ENCODE results near the gene GRID2.

The GRID2 gene

GRCh38 chr4:93217431-93217830 lies 913.7 kb downstream of the GRID2 start:
- H3K9ac ChIP-seq (ENCODE audit: low read length), result no peak overlapping the region
- no peaks in the 10 kb centered on the region for H3K4me1 ChIP-seq (ENCODE audit: control insufficient read depth, insufficient read depth, low read length)
- no peaks in the 10 kb centered on the region for H3K27me3 ChIP-seq (ENCODE audit: control insufficient read depth, insufficient read depth, low read length)
- H3K9me3 ChIP-seq (ENCODE audit: control insufficient read depth, insufficient read depth, low read depth, low read length), result no peaks in the 10 kb centered on the region
- H3K36me3 ChIP-seq (ENCODE audit: control insufficient read depth, insufficient read depth, low read length), result 0 out of 2 replicates have a peak, but pooled peaks cover 4% of the 10 kb centered on the region
- H3K27ac ChIP-seq (ENCODE audit: low read depth, low read length), result no peak overlapping the region
- no peak overlapping the region for H3K4me3 ChIP-seq (ENCODE audit: low read depth, low read length)

DNA sequence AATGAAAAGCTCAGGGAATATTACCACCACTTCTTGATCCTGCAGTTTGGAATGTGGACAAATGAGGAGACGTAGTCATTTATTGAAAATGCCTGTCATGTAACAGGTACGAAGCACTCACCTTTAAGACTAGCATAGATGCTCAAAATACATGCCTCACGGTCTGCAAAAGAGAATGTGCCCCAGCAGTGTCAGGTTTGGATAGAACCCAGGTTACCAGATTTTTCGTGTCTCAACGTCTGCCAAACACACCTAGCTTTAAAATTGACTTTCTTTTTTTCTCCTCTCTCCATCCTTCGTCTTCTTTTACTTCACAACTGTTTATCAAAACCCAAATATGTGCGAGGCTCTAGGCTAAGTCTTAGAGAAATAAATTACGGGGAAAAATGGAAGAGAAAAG lies 918.0 kb downstream of the GRID2 start:
- Histone ChIP-seq H3K36me3 (ENCODE audit: control insufficient read depth, insufficient read depth, low read length) (peaks cover 16% of the 10 kb centered on the region), H3K9me3 (ENCODE audit: control insufficient read depth, insufficient read depth, low read depth, low read length) (no peaks in the 10 kb centered on the region), H3K27me3 (ENCODE audit: control insufficient read depth, insufficient read depth, low read length) (no peaks in the 10 kb centered on the region), H3K27ac (ENCODE audit: low read depth, low read length) (no peak overlapping the region), H3K9ac (ENCODE audit: low read length) (no peak overlapping the region), H3K4me1 (ENCODE audit: control insufficient read depth, insufficient read depth, low read length) (peaks cover 1% of the 10 kb centered on the region; the same call in 1 of the 2 replicates), H3K4me3 (ENCODE audit: low read depth, low read length) (no peak overlapping the region)

GRCh38 chr4:93228021-93228420 lies 924.3 kb downstream of the GRID2 start:
- no peak overlapping the region for H3K4me3 ChIP-seq (ENCODE audit: low read depth, low read length)
- H3K9me3 ChIP-seq (ENCODE audit: control insufficient read depth, insufficient read depth, low read depth, low read length), result no peaks in the 10 kb centered on the region
- no peak overlapping the region for H3K27ac ChIP-seq (ENCODE audit: low read depth, low read length)
- peaks cover 2% of the 10 kb centered on the region; the same call in 1 of the 2 replicates for H3K4me1 ChIP-seq (ENCODE audit: control insufficient read depth, insufficient read depth, low read length)
- peaks cover 12% of the 10 kb centered on the region for H3K36me3 ChIP-seq (ENCODE audit: control insufficient read depth, insufficient read depth, low read length)
- no peaks in the 10 kb centered on the region for H3K27me3 ChIP-seq (ENCODE audit: control insufficient read depth, insufficient read depth, low read length)
- no peak overlapping the region for H3K9ac ChIP-seq (ENCODE audit: low read length)

- Histone ChIP-seq H3K9ac (ENCODE audit: low read length) (no peak overlapping the region), H3K27me3 (ENCODE audit: control insufficient read depth, insufficient read depth, low read length) (no peaks in the 10 kb centered on the region), H3K4me3 (ENCODE audit: low read depth, low read length) (no peak overlapping the region), H3K36me3 (ENCODE audit: control insufficient read depth, insufficient read depth, low read length) (no peaks in the 10 kb centered on the region), H3K27ac (ENCODE audit: low read depth, low read length) (no peak overlapping the region), H3K9me3 (ENCODE audit: control insufficient read depth, insufficient read depth, low read depth, low read length) (no peaks in the 10 kb centered on the region), H3K4me1 (ENCODE audit: control insufficient read depth, insufficient read depth, low read length) (peaks cover 4% of the 10 kb centered on the region; the same call in 1 of the 2 replicates)
These were observed 929.1 kb downstream of the GRID2 start for GRCh38 chr4:93232883-93233282.

DNA sequence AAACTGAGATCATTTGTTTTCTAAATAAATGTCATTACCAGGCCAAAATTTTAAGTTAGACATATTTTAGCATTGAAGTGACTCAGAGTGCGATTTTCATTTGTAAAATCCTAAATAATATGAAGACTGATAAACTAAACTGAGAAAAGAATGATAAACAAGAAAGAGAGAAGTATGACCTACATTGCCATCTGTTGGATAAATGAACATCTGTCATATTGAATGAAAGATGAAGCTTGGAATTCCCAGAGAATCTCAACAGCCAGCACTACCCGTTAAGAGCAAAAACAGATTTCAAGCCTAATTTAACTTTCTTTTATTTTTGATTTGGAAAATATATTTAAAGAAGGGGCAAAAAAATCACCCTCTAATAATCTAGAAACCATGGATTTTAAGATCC lies 933.8 kb downstream of the GRID2 start:
- Histone ChIP-seq H3K27ac (ENCODE audit: low read depth, low read length) (no peak overlapping the region), H3K4me1 (ENCODE audit: control insufficient read depth, insufficient read depth, low read length) (peaks cover 4% of the 10 kb centered on the region; the same call in 1 of the 2 replicates), H3K27me3 (ENCODE audit: control insufficient read depth, insufficient read depth, low read length) (no peaks in the 10 kb centered on the region), H3K9me3 (ENCODE audit: control insufficient read depth, insufficient read depth, low read depth, low read length) (no peaks in the 10 kb centered on the region), H3K9ac (ENCODE audit: low read length) (no peak overlapping the region), H3K4me3 (ENCODE audit: low read depth, low read length) (no peak overlapping the region), H3K36me3 (ENCODE audit: control insufficient read depth, insufficient read depth, low read length) (peaks cover 3% of the 10 kb centered on the region; the same call in 1 of the 2 replicates)

GRCh38 chr4:93243262-93243661 lies 939.5 kb downstream of the GRID2 start:
- Histone ChIP-seq H3K4me1 (ENCODE audit: control insufficient read depth, insufficient read depth, low read length) (no peaks in the 10 kb centered on the region), H3K27ac (ENCODE audit: low read depth, low read length) (no peak overlapping the region)

GRCh38 chr4:93261207-93261606 lies 957.4 kb downstream of the GRID2 start:
- no peaks in the 10 kb centered on the region for H3K36me3 ChIP-seq (ENCODE audit: control insufficient read depth, insufficient read depth, low read length)
- H3K27me3 ChIP-seq (ENCODE audit: control insufficient read depth, insufficient read depth, low read length), result no peaks in the 10 kb centered on the region
- no peaks in the 10 kb centered on the region for H3K4me1 ChIP-seq (ENCODE audit: control insufficient read depth, insufficient read depth, low read length)
- no peak overlapping the region for H3K4me3 ChIP-seq (ENCODE audit: low read depth, low read length)
- H3K9ac ChIP-seq (ENCODE audit: low read length), result no peak overlapping the region
- H3K27ac ChIP-seq (ENCODE audit: low read depth, low read length), result no peak overlapping the region
- no peaks in the 10 kb centered on the region for H3K9me3 ChIP-seq (ENCODE audit: control insufficient read depth, insufficient read depth, low read depth, low read length)

More at GRCh38 chr4:93243262-93243661, 939.5 kb downstream of the GRID2 start:
- H3K9me3 ChIP-seq (ENCODE audit: control insufficient read depth, insufficient read depth, low read depth, low read length), result no peaks in the 10 kb centered on the region
- no peak overlapping the region for H3K9ac ChIP-seq (ENCODE audit: low read length)
- no peak overlapping the region for H3K4me3 ChIP-seq (ENCODE audit: low read depth, low read length)
- H3K27me3 ChIP-seq (ENCODE audit: control insufficient read depth, insufficient read depth, low read length), result no peaks in the 10 kb centered on the region
- peaks cover 2% of the 10 kb centered on the region; the same call in 1 of the 2 replicates for H3K36me3 ChIP-seq (ENCODE audit: control insufficient read depth, insufficient read depth, low read length)

- no peaks in the 10 kb centered on the region for H3K27me3 ChIP-seq (ENCODE audit: control insufficient read depth, insufficient read depth, low read length)
- H3K36me3 ChIP-seq (ENCODE audit: control insufficient read depth, insufficient read depth, low read length), result no peaks in the 10 kb centered on the region
- H3K27ac ChIP-seq (ENCODE audit: low read depth, low read length), result no peak overlapping the region
- H3K4me3 ChIP-seq (ENCODE audit: low read depth, low read length), result no peak overlapping the region
- no peak overlapping the region for H3K9ac ChIP-seq (ENCODE audit: low read length)
- no peaks in the 10 kb centered on the region for H3K4me1 ChIP-seq (ENCODE audit: control insufficient read depth, insufficient read depth, low read length)
- H3K9me3 ChIP-seq (ENCODE audit: control insufficient read depth, insufficient read depth, low read depth, low read length), result no peaks in the 10 kb centered on the region
These were observed 959.4 kb downstream of the GRID2 start for GRCh38 chr4:93263166-93263565.

DNA sequence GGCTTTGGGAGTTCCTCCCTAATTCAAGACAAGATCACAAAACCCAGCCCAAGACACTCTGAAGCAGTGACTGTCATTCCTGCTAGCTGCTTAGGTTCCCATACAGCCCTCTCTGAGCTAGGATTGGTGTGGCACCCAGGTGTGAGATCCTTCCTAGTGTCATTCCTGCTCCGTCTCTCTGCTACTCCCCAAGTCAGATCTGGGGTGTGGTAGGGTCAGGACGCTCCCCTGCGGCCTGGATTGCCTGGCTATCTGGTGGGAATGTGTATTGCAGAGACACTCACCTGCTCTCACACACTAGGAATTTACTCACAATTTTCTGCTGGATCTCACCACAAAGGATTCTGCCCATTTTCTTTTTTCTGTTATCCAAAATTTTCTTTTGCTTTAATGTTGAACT lies 964.0 kb downstream of the GRID2 start:
- no peaks in the 10 kb centered on the region for H3K36me3 ChIP-seq (ENCODE audit: control insufficient read depth, insufficient read depth, low read length)
- H3K9ac ChIP-seq (ENCODE audit: low read length), result no peak overlapping the region
- no peaks in the 10 kb centered on the region for H3K27me3 ChIP-seq (ENCODE audit: control insufficient read depth, insufficient read depth, low read length)
- H3K4me3 ChIP-seq (ENCODE audit: low read depth, low read length), result no peak overlapping the region
- no peaks in the 10 kb centered on the region for H3K4me1 ChIP-seq (ENCODE audit: control insufficient read depth, insufficient read depth, low read length)
- H3K27ac ChIP-seq (ENCODE audit: low read depth, low read length), result no peak overlapping the region
- H3K9me3 ChIP-seq (ENCODE audit: control insufficient read depth, insufficient read depth, low read depth, low read length), result no peaks in the 10 kb centered on the region

DNA sequence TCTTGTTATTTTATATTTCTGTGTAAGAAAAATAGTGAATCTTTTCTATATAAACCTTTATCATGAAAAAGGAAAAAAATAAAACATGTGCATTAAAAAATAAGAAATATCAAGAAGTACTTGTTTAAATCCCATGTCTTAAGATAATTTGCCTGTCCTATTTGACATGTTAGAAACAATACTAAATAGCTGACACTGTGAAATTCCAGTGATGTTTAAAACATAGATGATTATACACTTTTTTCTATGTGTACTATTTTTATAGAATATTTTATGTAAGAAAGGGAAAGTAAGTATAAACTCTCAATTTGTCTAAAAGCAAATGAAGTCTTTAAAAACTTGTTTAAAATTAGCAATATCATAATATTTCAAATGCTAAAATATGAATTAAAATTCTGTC lies 981.6 kb downstream of the GRID2 start:
- no peak overlapping the region for H3K9ac ChIP-seq (ENCODE audit: low read length)
- H3K36me3 ChIP-seq (ENCODE audit: control insufficient read depth, insufficient read depth, low read length), result no peaks in the 10 kb centered on the region
- no peaks in the 10 kb centered on the region for H3K27me3 ChIP-seq (ENCODE audit: control insufficient read depth, insufficient read depth, low read length)
- no peak overlapping the region for H3K4me3 ChIP-seq (ENCODE audit: low read depth, low read length)
- H3K9me3 ChIP-seq (ENCODE audit: control insufficient read depth, insufficient read depth, low read depth, low read length), result no peaks in the 10 kb centered on the region
- no peak overlapping the region for H3K27ac ChIP-seq (ENCODE audit: low read depth, low read length)
- H3K4me1 ChIP-seq (ENCODE audit: control insufficient read depth, insufficient read depth, low read length), result no peaks in the 10 kb centered on the region

GRCh38 chr4:93289241-93289640 lies 985.5 kb downstream of the GRID2 start:
- Histone ChIP-seq H3K9ac (ENCODE audit: low read length) (no peak overlapping the region), H3K4me1 (ENCODE audit: control insufficient read depth, insufficient read depth, low read length) (no peaks in the 10 kb centered on the region), H3K9me3 (ENCODE audit: control insufficient read depth, insufficient read depth, low read depth, low read length) (no peaks in the 10 kb centered on the region), H3K27me3 (ENCODE audit: control insufficient read depth, insufficient read depth, low read length) (no peaks in the 10 kb centered on the region), H3K27ac (ENCODE audit: low read depth, low read length) (no peak overlapping the region), H3K36me3 (ENCODE audit: control insufficient read depth, insufficient read depth, low read length) (no peaks in the 10 kb centered on the region), H3K4me3 (ENCODE audit: low read depth, low read length) (no peak overlapping the region)

- Histone ChIP-seq H3K27ac (ENCODE audit: low read depth, low read length) (no peak overlapping the region), H3K9ac (ENCODE audit: low read length) (no peak overlapping the region), H3K36me3 (ENCODE audit: control insufficient read depth, insufficient read depth, low read length) (no peaks in the 10 kb centered on the region), H3K27me3 (ENCODE audit: control insufficient read depth, insufficient read depth, low read length) (no peaks in the 10 kb centered on the region), H3K4me3 (ENCODE audit: low read depth, low read length) (no peak overlapping the region), H3K4me1 (ENCODE audit: control insufficient read depth, insufficient read depth, low read length) (no peaks in the 10 kb centered on the region), H3K9me3 (ENCODE audit: control insufficient read depth, insufficient read depth, low read depth, low read length) (no peaks in the 10 kb centered on the region)
These were observed 986.1 kb downstream of the GRID2 start for GRCh38 chr4:93289831-93290230.
